NB4 (cell line): ENCODE measurements around the gene ABCG1.

Source experiments
- POLR2A ChIP-seq: IDR thresholded peaks from 2 replicates; pipeline ENCODE4 v1.6.1; 2011; ENCODE audit warnings: mild to moderate bottlenecking; ENCODE audit not compliant: insufficient read length; ENCODE audit errors: extremely low read depth
- TF ChIP-seq, protein P1 (sequence below): IDR thresholded peaks from one replicate; pipeline ENCODE4 v1.5.1; 2012; ENCODE audit warnings: low read depth, low read length
- TF ChIP-seq, protein P2 (sequence below): IDR thresholded peaks from 2 replicates; pipeline ENCODE4 v1.6.1; 2011; ENCODE audit warnings: low read depth, low read length

DNA sequence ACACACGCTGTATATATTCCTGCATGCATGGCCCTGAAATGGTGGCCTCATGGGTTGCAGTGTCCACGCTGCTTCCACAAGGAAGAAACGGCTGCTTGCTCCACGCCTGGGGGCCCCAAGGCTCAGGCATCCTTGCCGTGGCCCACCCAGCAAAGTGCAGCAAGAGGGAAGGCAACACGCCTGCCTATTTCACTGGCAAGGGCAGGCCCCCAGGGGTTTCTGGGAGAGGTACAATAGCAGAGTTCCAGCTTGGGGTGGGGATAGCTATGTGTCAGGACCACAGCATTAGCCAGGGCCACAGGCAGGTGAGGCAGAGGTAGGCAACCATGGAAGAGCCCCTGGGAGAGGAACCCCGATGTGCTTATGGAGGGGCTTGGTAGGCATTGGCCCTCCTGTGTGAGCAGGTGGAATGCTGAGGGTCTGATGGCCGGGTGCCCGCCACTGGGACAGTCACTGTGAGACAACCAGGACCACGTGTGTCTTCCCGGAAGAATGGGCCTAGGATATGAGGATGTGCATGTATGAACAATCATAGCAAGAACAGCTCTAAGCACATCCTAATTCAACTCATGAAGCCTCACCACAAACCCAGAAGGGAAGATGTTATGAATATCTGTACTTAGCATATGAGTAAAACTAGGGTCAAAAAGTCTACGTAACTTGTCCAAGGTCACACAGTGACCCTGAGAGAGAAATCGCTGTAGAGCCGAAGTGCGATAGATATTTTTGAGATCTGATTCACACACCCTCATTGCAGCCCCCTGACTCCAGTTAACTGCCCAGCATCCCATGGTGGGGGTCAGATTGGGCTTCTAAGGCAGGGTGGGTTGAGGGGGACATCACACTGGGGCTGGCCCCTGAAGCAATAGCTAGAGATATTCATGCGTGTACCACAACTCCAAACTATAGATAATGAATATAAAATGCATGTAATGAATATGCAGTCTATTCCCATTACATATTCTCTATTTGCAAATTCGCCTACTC lies 120.1 kb downstream of the ABCG1 start:
- TF ChIP-seq, protein P1, sequence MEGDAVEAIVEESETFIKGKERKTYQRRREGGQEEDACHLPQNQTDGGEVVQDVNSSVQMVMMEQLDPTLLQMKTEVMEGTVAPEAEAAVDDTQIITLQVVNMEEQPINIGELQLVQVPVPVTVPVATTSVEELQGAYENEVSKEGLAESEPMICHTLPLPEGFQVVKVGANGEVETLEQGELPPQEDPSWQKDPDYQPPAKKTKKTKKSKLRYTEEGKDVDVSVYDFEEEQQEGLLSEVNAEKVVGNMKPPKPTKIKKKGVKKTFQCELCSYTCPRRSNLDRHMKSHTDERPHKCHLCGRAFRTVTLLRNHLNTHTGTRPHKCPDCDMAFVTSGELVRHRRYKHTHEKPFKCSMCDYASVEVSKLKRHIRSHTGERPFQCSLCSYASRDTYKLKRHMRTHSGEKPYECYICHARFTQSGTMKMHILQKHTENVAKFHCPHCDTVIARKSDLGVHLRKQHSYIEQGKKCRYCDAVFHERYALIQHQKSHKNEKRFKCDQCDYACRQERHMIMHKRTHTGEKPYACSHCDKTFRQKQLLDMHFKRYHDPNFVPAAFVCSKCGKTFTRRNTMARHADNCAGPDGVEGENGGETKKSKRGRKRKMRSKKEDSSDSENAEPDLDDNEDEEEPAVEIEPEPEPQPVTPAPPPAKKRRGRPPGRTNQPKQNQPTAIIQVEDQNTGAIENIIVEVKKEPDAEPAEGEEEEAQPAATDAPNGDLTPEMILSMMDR: no peak
- TF ChIP-seq POLR2A: no peak
- TF ChIP-seq, protein P2, sequence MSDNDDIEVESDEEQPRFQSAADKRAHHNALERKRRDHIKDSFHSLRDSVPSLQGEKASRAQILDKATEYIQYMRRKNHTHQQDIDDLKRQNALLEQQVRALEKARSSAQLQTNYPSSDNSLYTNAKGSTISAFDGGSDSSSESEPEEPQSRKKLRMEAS: no peak
